ENCODE measurements around the gene VWA5B2.

GRCh38 chr3:184236636-184237035, 7.3 kb downstream of the VWA5B2 start:
- TF ChIP-seq CTCF (IDR thresholded peaks at IDR 0.05) (no peak), POLR2A (IDR thresholded peaks at IDR 0.05) (no peak)
